Spleen (tissue), 11 donors: Measurements from ENCODE around the gene POLE. TPM values are rescaled to one million over a fixed set of nuclear protein-coding genes. Genes with fewer than 3 reads are reported as not detected.

Experiments
- DNase-seq: peaks from one replicate; pipeline ENCODE4 v3.0.0-alpha.2; 2020
- H3K27ac ChIP-seq, 8 donors: fragments of 200-600 bp; sonication (generic) in 7 of 8; 1 replicate in 4 of 8; 2 replicates in 4 of 8; pipeline versions ENCODE4 v1.5.0 to v1.8.0; 2016 to 2021; ENCODE audit warnings: inconsistent platforms in 4 of 8, mild to moderate bottlenecking in 4 of 8, moderate library complexity in 1 of 8
- H3K27me3 ChIP-seq, 7 donors: fragments of 200-600 bp; sonication (generic) in 6 of 7; replicated peaks in 1 of 7; 1 replicate in 4 of 7; 2 replicates in 3 of 7; pipeline versions ENCODE4 v1.5.0 to v1.8.0; 2016 to 2021; ENCODE audit warnings: inconsistent platforms in 3 of 7, mild to moderate bottlenecking in 1 of 7
- H3K36me3 ChIP-seq, 6 donors: fragments of 200-600 bp; sonication (generic) in 5 of 6; 1 replicate in 4 of 6; 2 replicates in 2 of 6; pipeline versions ENCODE4 v1.5.0 to v1.8.0; 2016 to 2021; ENCODE audit warnings: inconsistent platforms in 2 of 6
- H3K4me1 ChIP-seq, 6 donors: fragments of 200-600 bp; sonication (generic) in 5 of 6; 1 replicate in 3 of 6; 2 replicates in 3 of 6; pipeline versions ENCODE4 v1.5.0 to v1.8.0; 2016 to 2021; ENCODE audit warnings: inconsistent platforms in 3 of 6
- H3K4me3 ChIP-seq, 8 donors: fragments of 200-600 bp; sonication (generic) in 7 of 8; 1 replicate in 4 of 8; 2 replicates in 4 of 8; pipeline versions ENCODE4 v1.5.0 to v1.8.0; 2016 to 2021; ENCODE audit warnings: inconsistent platforms in 4 of 8, mild to moderate bottlenecking in 4 of 8, moderate library complexity in 2 of 8
- H3K9me3 ChIP-seq, 8 donors: fragments of 200-600 bp; sonication (generic) in 7 of 8; 1 replicate in 4 of 8; 2 replicates in 4 of 8; pipeline versions ENCODE4 v1.5.0 to v1.8.0; 2016 to 2021; ENCODE audit warnings: inconsistent platforms in 4 of 8
- POLR2A ChIP-seq, 3 donors: fragments of 450-650 bp; IDR thresholded peaks; one replicate each; pipeline ENCODE4 v1.5.1; 2017; ENCODE audit warnings: antibody characterized with exemption in 3 of 3, mild to moderate bottlenecking in 1 of 3
- POLR2AphosphoS5 ChIP-seq, 3 donors: sonication (generic); formaldehyde crosslinking; IDR thresholded peaks; one replicate each; pipeline ENCODE4 v1.5.1; 2017; ENCODE audit warnings: antibody characterized with exemption in 3 of 3
- WGBS, 5 donors: extraction: QIAGEN DNeasy Blood & Tissue Kit in 3 of 5; methylation state at CpG; one replicate each; pipeline versions ENCODE4 v1.1.5 to v1.1.7; 2013 to 2018; 5-methylcytosine and 5-hydroxymethylcytosine counted together
- intact Hi-C: fragments of 100-400 bp; cut with DNase I; formaldehyde crosslinking; loops from one replicate; pipeline ENCODE4 v1.15.0; 2023; ENCODE audit warnings: low total_unique reads
- polyA plus RNA-seq, 3 donors: library from polyadenylated mRNA; stranded (reverse); fragments of 200-250 nt; gene quantifications; one replicate each; pipeline ENCODE4 v1.2.1, GENCODE V29; 2013
- total RNA-seq, 7 donors: library from RNA; depleted of rRNA in 3 of 7; stranded (reverse); fragments of >200 nt in 3 of 7; fragmentation: NEBNext Ultra II Directional in 4 of 7; extraction: Animal tissue kit (Norgen Biotek cat#: 25700) in 4 of 7; gene quantifications; one replicate each; pipeline versions ENCODE4 v1.1.0 to v1.2.1, GENCODE V29; 2016 to 2021
- TF ChIP-seq, protein P1 (sequence below), 11 experiments: fragments of 200-600 bp in 7 of 11; fragments of 450-650 bp in 4 of 11; sonication (generic) in 4 of 11; IDR thresholded peaks in 8 of 11; conservative IDR thresholded peaks in 3 of 11; 1 replicate in 7 of 11; 2 replicates in 4 of 11; pipeline versions ENCODE4 v1.4.0 to v1.8.0; 2016 to 2021; ENCODE audit warnings: antibody characterized with exemption in 11 of 11, inconsistent platforms in 4 of 11, mild to moderate bottlenecking in 1 of 11
- donor health status: healthy with polysubstance abuse.
- donor health status: DM: no; HTN: no; CAD: no; lungs with moderate emphysema.
- donor health status: DM: no; HTN: no; CAD: no.
- donor health status: Bipolar disorder and iron deficiency.
- donor health status: healthy.
- donor health status: DM: no; HTN: no; CAD: no.
- donor health status: DM: yes; HTN: yes; CAD: no.

Gene POLE
- total and polyA plus RNA-seq, 10 donors = 18.1 to 122 (median 89.4) TPM

DNA sequence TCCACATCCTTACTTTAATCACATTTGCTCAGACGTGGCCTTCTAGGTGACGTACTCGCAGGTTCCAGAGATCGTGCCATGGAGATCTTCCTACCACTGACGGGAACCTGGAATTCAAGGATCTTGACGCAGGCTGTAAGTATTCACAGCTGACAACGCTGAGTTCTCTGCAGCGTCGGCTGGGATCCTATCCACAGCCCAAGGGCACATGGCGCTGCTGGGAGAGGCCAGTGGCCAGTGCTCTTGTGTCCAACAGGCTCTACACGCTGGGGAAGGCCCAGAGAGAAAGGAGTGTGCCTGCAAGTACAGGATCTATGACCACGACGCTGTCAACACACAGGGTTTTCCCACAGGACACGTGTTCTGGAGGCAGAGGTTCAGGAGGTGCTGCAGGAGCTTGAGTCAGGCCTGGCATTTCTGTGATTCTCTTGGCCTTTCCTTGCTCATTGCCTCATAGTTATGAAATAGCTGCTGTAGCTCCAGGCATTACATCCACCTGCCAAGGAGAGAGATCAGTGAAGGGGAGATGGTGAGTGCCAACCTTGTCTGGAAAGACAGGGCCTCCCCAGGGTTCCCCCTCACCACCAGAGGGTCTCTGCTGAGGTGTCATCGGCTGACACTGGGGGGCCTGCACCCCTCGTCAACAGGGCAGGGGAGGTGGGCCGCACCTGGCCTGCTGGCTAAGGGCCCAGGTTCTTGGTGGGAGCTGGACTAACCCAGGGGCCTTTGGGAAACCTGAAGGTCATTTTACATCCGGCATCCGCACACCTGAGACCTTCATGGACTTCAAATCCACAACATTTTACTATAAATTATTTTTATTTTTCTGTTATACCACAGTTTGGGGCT, 98.1 kb downstream of the POLE start:
- WGBS, 5 donors = 84 to 93% (median 92%) methylated on average over 19 of the region's 19 CpGs
- Histone ChIP-seq H3K9me3 (peaks cover 0 to 6% (median 0%) of the 10 kb centered on the region in 8 donors), H3K36me3 (peaks cover 0 to 12% (median 0%) of the 10 kb centered on the region in 6 donors), H3K27me3 (peaks cover 0 to 9% (median 0%) of the 10 kb centered on the region in 7 donors), H3K4me1 (peaks cover 0 to 8% (median 1%) of the 10 kb centered on the region in 6 donors), H3K27ac (no peak overlapping the region), H3K4me3 (no peak overlapping the region)
- DNase-seq = no peak
- intact Hi-C loops = no loop called here
- TF ChIP-seq, protein P1, sequence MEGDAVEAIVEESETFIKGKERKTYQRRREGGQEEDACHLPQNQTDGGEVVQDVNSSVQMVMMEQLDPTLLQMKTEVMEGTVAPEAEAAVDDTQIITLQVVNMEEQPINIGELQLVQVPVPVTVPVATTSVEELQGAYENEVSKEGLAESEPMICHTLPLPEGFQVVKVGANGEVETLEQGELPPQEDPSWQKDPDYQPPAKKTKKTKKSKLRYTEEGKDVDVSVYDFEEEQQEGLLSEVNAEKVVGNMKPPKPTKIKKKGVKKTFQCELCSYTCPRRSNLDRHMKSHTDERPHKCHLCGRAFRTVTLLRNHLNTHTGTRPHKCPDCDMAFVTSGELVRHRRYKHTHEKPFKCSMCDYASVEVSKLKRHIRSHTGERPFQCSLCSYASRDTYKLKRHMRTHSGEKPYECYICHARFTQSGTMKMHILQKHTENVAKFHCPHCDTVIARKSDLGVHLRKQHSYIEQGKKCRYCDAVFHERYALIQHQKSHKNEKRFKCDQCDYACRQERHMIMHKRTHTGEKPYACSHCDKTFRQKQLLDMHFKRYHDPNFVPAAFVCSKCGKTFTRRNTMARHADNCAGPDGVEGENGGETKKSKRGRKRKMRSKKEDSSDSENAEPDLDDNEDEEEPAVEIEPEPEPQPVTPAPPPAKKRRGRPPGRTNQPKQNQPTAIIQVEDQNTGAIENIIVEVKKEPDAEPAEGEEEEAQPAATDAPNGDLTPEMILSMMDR (IDR thresholded peaks at IDR 0.05 in 8 of 11, conservative IDR thresholded peaks at IDR 0.05 in 3 of 11) = no peak
- TF ChIP-seq POLR2A (IDR thresholded peaks at IDR 0.05) (no peak), POLR2AphosphoS5 (IDR thresholded peaks at IDR 0.05) (no peak)

DNA sequence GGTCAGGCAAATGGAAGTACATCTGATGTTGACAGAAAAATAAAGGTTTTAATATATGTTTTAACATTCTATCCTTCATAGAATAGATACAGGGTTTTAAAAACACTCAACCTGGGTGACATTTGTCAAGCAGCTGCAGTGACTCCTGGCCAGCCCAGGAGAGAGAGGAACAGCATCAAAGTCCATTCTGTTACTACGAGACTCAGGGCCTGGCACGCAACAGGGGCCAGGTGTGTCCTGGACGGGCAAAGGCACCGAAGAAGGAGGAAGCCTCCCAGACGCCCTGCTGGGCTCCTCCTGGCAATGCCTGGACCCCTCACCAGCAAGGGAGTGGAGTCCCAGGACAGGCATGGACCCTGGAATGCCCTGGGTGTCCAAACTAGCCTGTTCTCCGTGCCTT, 98.8 kb downstream of the POLE start:
- intact Hi-C loops = no loop called here
- TF ChIP-seq, protein P1 (IDR thresholded peaks at IDR 0.05 in 8 of 11, conservative IDR thresholded peaks at IDR 0.05 in 3 of 11) = no peak
- no peak for DNase-seq
- Histone ChIP-seq H3K4me1 (peaks cover 0 to 1% (median 0%) of the 10 kb centered on the region in 6 donors), H3K4me3 (no peak overlapping the region), H3K9me3 (peaks cover 0 to 6% (median 0%) of the 10 kb centered on the region in 8 donors), H3K36me3 (peaks cover 0 to 18% (median 0%) of the 10 kb centered on the region in 6 donors), H3K27ac (no peak overlapping the region), H3K27me3 (peaks cover 0 to 3% (median 0%) of the 10 kb centered on the region in 7 donors)
- WGBS, 5 donors = 71 to 88% (median 80%) methylated on average over 6 of the region's 6 CpGs

DNA sequence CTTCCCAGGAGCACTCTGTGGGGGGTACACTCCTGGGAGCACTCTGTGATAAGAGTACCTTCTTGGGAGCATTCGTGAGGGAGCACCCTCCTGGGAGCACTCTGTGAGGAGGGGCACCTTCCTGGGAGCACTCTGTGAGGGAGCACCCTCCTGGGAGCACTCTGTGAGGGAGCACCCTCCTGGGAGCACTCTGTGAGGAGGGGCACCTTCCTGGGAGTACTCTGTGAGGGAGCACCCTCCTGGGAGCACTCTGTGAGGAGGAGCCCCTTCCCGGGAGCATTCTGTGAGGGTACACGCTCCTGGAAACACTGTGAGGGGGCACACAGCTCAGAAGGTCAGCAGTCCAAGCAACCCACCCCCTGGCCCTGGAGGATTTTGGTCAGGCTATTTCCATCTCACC, 99.4 kb downstream of the POLE start:
- H3K27ac ChIP-seq = no peak overlapping the region
- TF ChIP-seq POLR2A (IDR thresholded peaks at IDR 0.05) (no peak), POLR2AphosphoS5 (IDR thresholded peaks at IDR 0.05) (no peak)
- TF ChIP-seq, protein P1 (IDR thresholded peaks at IDR 0.05 in 8 of 11, conservative IDR thresholded peaks at IDR 0.05 in 3 of 11) = no peak
- no peak overlapping the region for H3K4me3 ChIP-seq
- H3K36me3 ChIP-seq = peaks cover 0 to 22% (median 3%) of the 10 kb centered on the region in 6 donors
- no peaks in the 10 kb centered on the region for H3K27me3 ChIP-seq
- intact Hi-C loops = no loop called here
- H3K9me3 ChIP-seq = peaks cover 0 to 6% (median 0%) of the 10 kb centered on the region in 8 donors
- DNase-seq = no peak
- no peaks in the 10 kb centered on the region for H3K4me1 ChIP-seq
- WGBS, 5 donors = 56 to 77% (median 75%) methylated on average over 1 to 3 of the region's 3 CpGs

DNA sequence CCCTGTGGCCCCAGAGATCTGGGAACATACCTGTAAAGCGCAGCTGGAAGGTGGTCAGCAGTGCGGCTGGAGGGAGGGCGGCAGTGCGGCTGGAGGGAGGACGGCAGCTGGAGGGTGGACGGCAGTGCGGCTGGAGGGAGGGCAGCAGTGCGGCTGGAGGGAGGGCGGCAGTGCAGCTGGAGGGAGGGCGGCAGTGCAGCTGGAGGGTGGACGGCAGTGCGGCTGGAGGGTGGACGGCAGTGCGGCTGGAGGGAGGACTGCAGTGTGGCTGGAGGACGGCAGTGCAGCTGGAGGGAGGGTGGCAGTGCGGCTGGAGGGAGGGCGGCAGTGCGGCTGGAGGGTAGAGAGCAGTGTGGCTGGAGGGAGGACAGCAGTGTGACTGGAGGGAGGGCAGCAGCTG, 100.2 kb downstream of the POLE start:
- TF ChIP-seq, protein P1 (IDR thresholded peaks at IDR 0.05 in 8 of 11, conservative IDR thresholded peaks at IDR 0.05 in 3 of 11) = no peak
- no peak for TF ChIP-seq POLR2AphosphoS5 (IDR thresholded peaks at IDR 0.05)
- no peak for TF ChIP-seq POLR2A (IDR thresholded peaks at IDR 0.05)
- Histone ChIP-seq H3K4me3 (no peak overlapping the region), H3K9me3 (peaks cover 0 to 6% (median 0%) of the 10 kb centered on the region in 8 donors), H3K27me3 (no peaks in the 10 kb centered on the region), H3K4me1 (no peaks in the 10 kb centered on the region), H3K36me3 (peaks cover 0 to 30% (median 8%) of the 10 kb centered on the region in 6 donors), H3K27ac (no peak overlapping the region)
- intact Hi-C loops = no loop called here
- no peak for DNase-seq
- WGBS, 5 donors = 83 to 94% (median 89%) methylated on average over 18 of the region's 18 CpGs
